Activated T-helper 17 cell treated with anti-CD3 and anti-CD28 coated beads, Interleukin-2, amount 50 U/mL, for 72 hours (primary cell): ENCODE measurements around the gene CELA1. TPM values are rescaled to one million over a fixed set of nuclear protein-coding genes. Genes with fewer than 3 reads are reported as not detected.
"Not testable (repeated sequence)": the region's sequence is repeated elsewhere in the genome, so short reads cannot be mapped to it uniquely, and the experiment has no call there.

Source experiments
- ATAC-seq: fragments of 150-1000 bp; cut with Tn5 transposase; replicated peaks from 2 replicates; pipeline ENCODE4 v1.10.0; 2021; ENCODE audit warnings: mild to moderate bottlenecking, moderate library complexity
- H3K27ac Mint-ChIP-seq: one replicate; pipeline ENCODE4 v1.8.0; 2022; ENCODE audit warnings: mixed read lengths
- H3K27me3 Mint-ChIP-seq: one replicate; pipeline ENCODE4 v1.8.0; 2022; ENCODE audit warnings: mixed read lengths
- H3K36me3 Mint-ChIP-seq: one replicate; pipeline ENCODE4 v1.8.0; 2022; ENCODE audit warnings: low read depth, mild to moderate bottlenecking, mixed read lengths
- H3K4me1 Mint-ChIP-seq: one replicate; pipeline ENCODE4 v1.8.0; 2022; ENCODE audit warnings: mixed read lengths
- H3K4me3 Mint-ChIP-seq: one replicate; pipeline ENCODE4 v1.8.0; 2022; ENCODE audit warnings: mild to moderate bottlenecking, mixed read lengths
- H3K9me3 Mint-ChIP-seq: one replicate; pipeline ENCODE4 v1.8.0; 2022; ENCODE audit warnings: mixed read lengths
- total RNA-seq, 2 donors: library from RNA; stranded (reverse); gene quantifications; one replicate each; pipeline ENCODE4 v1.2.3, GENCODE V29; 2022

The CELA1 gene
- total RNA-seq, 2 donors from 2014 or later: not detected

GRCh38 chr12:51291603-51292513, 54.6 kb downstream of the CELA1 start:
- H3K27ac Mint-ChIP-seq: peak overlapping the region; percentile 69
- peaks cover 89% of the 10 kb centered on the region for H3K36me3 Mint-ChIP-seq
- not testable (repeated sequence) for H3K27me3 Mint-ChIP-seq, H3K4me3 Mint-ChIP-seq, ATAC-seq, H3K9me3 Mint-ChIP-seq, H3K4me1 Mint-ChIP-seq

- no peak for ATAC-seq
- no peaks in the 10 kb centered on the region for H3K27me3 Mint-ChIP-seq
- no peaks in the 10 kb centered on the region for H3K9me3 Mint-ChIP-seq
- H3K27ac Mint-ChIP-seq: peak overlapping the region; percentile 24
- peaks cover 77% of the 10 kb centered on the region for H3K36me3 Mint-ChIP-seq
- no peaks in the 10 kb centered on the region for H3K4me1 Mint-ChIP-seq
- H3K4me3 Mint-ChIP-seq: no peak overlapping the region
Observed at GRCh38 chr12:51285843-51286242, 60.6 kb downstream of the CELA1 start.

GRCh38 chr12:51281202-51281924, 65.1 kb downstream of the CELA1 start:
- Mint-ChIP-seq H3K36me3 (peaks cover 51% of the 10 kb centered on the region), H3K27ac (peak overlapping the region; percentile 15), H3K27me3 (no peaks in the 10 kb centered on the region), H3K9me3 (no peaks in the 10 kb centered on the region), H3K4me1 (no peaks in the 10 kb centered on the region), H3K4me3 (no peak overlapping the region)
- ATAC-seq: no peak

Other genes starting within 250 kb of the CELA1 start
- gene TFCP2, start 173.5 kb downstream of the CELA1 start, total RNA-seq: 10 to 100 TPM; 30.4 to 30.7 TPM
- gene POU6F1, start 128.6 kb downstream of the CELA1 start, total RNA-seq: 10 to 100 TPM in 1 of 2 donors, 1 to 10 TPM in 1; 6.9 to 25.2 TPM
- 100 to 1,000 TPM; 110 to 124 TPM for gene DAZAP2, start 107.9 kb downstream of the CELA1 start, total RNA-seq
- under 1 TPM; 0.13 to 0.50 TPM for gene SMAGP, start 76.3 kb downstream of the CELA1 start, total RNA-seq
- gene BIN2, start 22.5 kb downstream of the CELA1 start, total RNA-seq: 10 to 100 TPM; 45.8 to 78.8 TPM
- gene GALNT6, start 44.7 kb upstream of the CELA1 start, total RNA-seq: 1 to 10 TPM; 6.2 to 7.2 TPM
- gene SLC4A8, start 78.2 kb upstream of the CELA1 start, total RNA-seq: 1 to 10 TPM; 2.2 to 8.0 TPM
- gene SCN8A, start 244.6 kb upstream of the CELA1 start, total RNA-seq: 1 to 10 TPM in 1 of 2 donors, under 1 TPM in 1; 0.73 to 1.2 TPM